B cell (primary cell): ENCODE results near the gene KRTAP21-1. TPM values are rescaled to one million over a fixed set of nuclear protein-coding genes. Genes with fewer than 3 reads are reported as not detected.

Source experiments
- ATAC-seq: fragments of 200-7000 bp; cut with Tn5 transposase; one replicate; pipeline ENCODE4 v1.10.0; 2021; ENCODE audit warnings: low read depth, mild to moderate bottlenecking, moderate number of reproducible peaks, moderate library complexity
- CTCF ChIA-PET: fragments of 350-600 bp; sonication (Branson Sonifier 250); formaldehyde crosslinking; loops from one replicate; lab custom pipeline; 2021; ENCODE audit warnings: antibody characterized with exemption, inconsistent platforms; lab: Charles Lee
- POLR2A ChIA-PET: fragments of 350-600 bp; sonication (Branson Sonifier 250); formaldehyde crosslinking; loops from one replicate; lab custom pipeline; 2021; ENCODE audit warnings: antibody characterized with exemption; lab: Charles Lee
- DNase-seq: peaks from one replicate; pipeline ENCODE4 v3.0.0; 2013
- H2AFZ ChIP-seq: 2 replicates; pipeline ENCODE4 v1.6.1; 2012; ENCODE audit warnings: mild to moderate bottlenecking, low read depth, low read length; ENCODE audit not compliant: insufficient read depth, poor library complexity, severe bottlenecking
- H3K27ac ChIP-seq, 2 donors: 1 replicate in 1 of 2; 2 replicates in 1 of 2; pipeline ENCODE4 v1.5.1; 2012 to 2013; ENCODE audit warnings: low read length in 2 of 2, mild to moderate bottlenecking in 2 of 2, moderate library complexity in 1 of 2
- H3K27me3 ChIP-seq, 4 experiments: fragments of 200-600 bp in 1 of 4; sonication (generic) in 1 of 4; replicated peaks in 1 of 4; 1 replicate in 2 of 4; 2 replicates in 2 of 4; pipeline versions ENCODE4 v1.6.1 to v1.7.0; 2013 to 2016; ENCODE audit warnings: low read length in 3 of 4, mild to moderate bottlenecking in 2 of 4, mixed read lengths in 1 of 4, moderate library complexity in 1 of 4; ENCODE audit not compliant: insufficient read depth in 4 of 4, control insufficient read depth in 3 of 4; ENCODE audit errors: control extremely low read depth in 1 of 4
- H3K36me3 ChIP-seq, 2 experiments: replicated peaks in 1 of 2; 1 replicate in 1 of 2; 2 replicates in 1 of 2; pipeline versions ENCODE4 v1.6.1 to v1.7.1; 2013; ENCODE audit warnings: low read length in 1 of 2; ENCODE audit not compliant: insufficient read depth in 2 of 2, control insufficient read depth in 1 of 2; ENCODE audit errors: control extremely low read depth in 1 of 2, extremely low read depth in 1 of 2
- H3K4me1 ChIP-seq, 2 donors: fragments of 200-600 bp in 1 of 2; sonication (generic) in 1 of 2; 1 replicate in 1 of 2; 2 replicates in 1 of 2; pipeline versions ENCODE4 v1.5.1 to v1.6.1; 2013 to 2017; ENCODE audit warnings: low read length in 2 of 2; ENCODE audit not compliant: control insufficient read depth in 2 of 2, insufficient read depth in 2 of 2
- H3K4me2 ChIP-seq: replicated peaks from 2 replicates; pipeline ENCODE3; 2012; ENCODE audit warnings: mild to moderate bottlenecking, low read depth, low read length; ENCODE audit not compliant: poor library complexity, severe bottlenecking
- H3K4me3 ChIP-seq, 5 experiments: fragments of 200-600 bp in 1 of 5; sonication (generic) in 1 of 5; 1 replicate in 3 of 5; 2 replicates in 2 of 5; pipeline versions ENCODE4 v1.5.1 to v1.7.0; 2011 to 2016; ENCODE audit warnings: low read length in 4 of 5, mild to moderate bottlenecking in 4 of 5, low read depth in 2 of 5, control low read depth in 1 of 5, moderate library complexity in 1 of 5; ENCODE audit not compliant: insufficient read depth in 1 of 5; ENCODE audit errors: control extremely low read depth in 1 of 5, extremely low read depth in 1 of 5
- H3K79me2 ChIP-seq: fragments of 200-600 bp; sonication (generic); one replicate; pipeline ENCODE4 v1.6.0; 2016; ENCODE audit warnings: low read length; ENCODE audit not compliant: control insufficient read depth, insufficient read depth
- H3K9ac ChIP-seq: fragments of 200-600 bp; sonication (generic); 2 replicates; pipeline ENCODE4 v1.6.1; 2017; ENCODE audit warnings: mild to moderate bottlenecking, low read length, moderate library complexity
- H3K9me3 ChIP-seq, 3 donors: one replicate each; pipeline versions ENCODE4 v1.6.1 to v1.7.1; 2013; ENCODE audit warnings: low read length in 2 of 3; ENCODE audit not compliant: control insufficient read depth in 2 of 3, insufficient read depth in 1 of 3; ENCODE audit errors: control extremely low read depth in 1 of 3
- H4K20me1 ChIP-seq: 2 replicates; pipeline ENCODE4 v1.6.0; 2012; ENCODE audit warnings: mild to moderate bottlenecking, low read length; ENCODE audit not compliant: insufficient read depth, control insufficient read depth, poor library complexity, severe bottlenecking
- H3K27ac Mint-ChIP-seq: one replicate; pipeline ENCODE4 v1.8.0; 2021; ENCODE audit warnings: mixed read lengths
- H3K27me3 Mint-ChIP-seq: one replicate; pipeline ENCODE4 v1.8.0; 2021; ENCODE audit warnings: mixed read lengths
- H3K4me1 Mint-ChIP-seq: one replicate; pipeline ENCODE4 v1.8.0; 2021; ENCODE audit warnings: mixed read lengths
- H3K4me3 Mint-ChIP-seq: one replicate; pipeline ENCODE4 v1.8.0; 2021; ENCODE audit warnings: mixed read lengths
- H3K9me3 Mint-ChIP-seq: one replicate; pipeline ENCODE4 v1.8.0; 2022; ENCODE audit warnings: mixed read lengths; ENCODE audit not compliant: insufficient read depth
- CTCF ChIP-seq: fragments of 200-600 bp; IDR thresholded peaks from one replicate; pipeline ENCODE4 v1.8.0; 2022; ENCODE audit warnings: antibody characterized with exemption, mild to moderate bottlenecking
- EZH2 ChIP-seq: IDR thresholded peaks from 2 replicates; pipeline ENCODE4 v1.6.1; 2012; ENCODE audit warnings: borderline replicate concordance, low read depth, mild to moderate bottlenecking, moderate library complexity, low read length; ENCODE audit not compliant: insufficient read depth, poor library complexity, severe bottlenecking
- WGBS: methylation state at CpG from one replicate; pipeline ENCODE4 v1.1.5; 2013; ENCODE audit warnings: missing lambda C conversion rate; ENCODE audit not compliant: insufficient coverage; 5-methylcytosine and 5-hydroxymethylcytosine counted together
- intact Hi-C: fragments of 100-400 bp; cut with micrococcal nuclease; formaldehyde crosslinking; loops from one replicate; pipeline ENCODE4 v1.10.0; 2022
- polyA plus RNA-seq: library from polyadenylated mRNA; depleted of rRNA; stranded (reverse); fragments of >200 nt; gene quantifications from 2 replicates; pipeline ENCODE4 v1.2.3, GENCODE V29; 2012
- total RNA-seq, 2 donors: library from RNA; stranded (reverse); fragments of 120-200 nt in 1 of 2; gene quantifications; 1 replicate in 1 of 2; 2 replicates in 1 of 2; pipeline versions ENCODE4 v1.2.3 to v1.2.4, GENCODE V29; 2013 to 2022

KRTAP21-1 gene
- total and polyA plus RNA-seq, 2 donors (not counting 1 experiment from before 2014, with no cell fraction given), result not detected

GRCh38 chr21:30726726-30727125 is 28.5 kb downstream of the KRTAP21-1 start:
- no peak overlapping the region for H3K4me3 Mint-ChIP-seq
- H3K27ac Mint-ChIP-seq, result no peak overlapping the region
- Histone ChIP-seq H3K9ac (no peak overlapping the region), H2AFZ (no peak overlapping the region), H3K79me2 (no peaks in the 10 kb centered on the region), H3K4me2 (no peak overlapping the region), H4K20me1 (no peaks in the 10 kb centered on the region), H3K9me3 (peaks cover 0 to 2% (median 0%) of the 10 kb centered on the region in 3 donors), H3K27me3 (no peaks in the 10 kb centered on the region), H3K4me3 (no peak overlapping the region), H3K27ac (no peak overlapping the region), H3K4me1 (no peaks in the 10 kb centered on the region), H3K36me3 (no peaks in the 10 kb centered on the region)
- ChIA-PET POLR2A (no interaction called here), CTCF (no interaction called here)
- no peak for TF ChIP-seq CTCF
- TF ChIP-seq EZH2, result no peak
- H3K9me3 Mint-ChIP-seq, result peaks cover 4% of the 10 kb centered on the region
- DNase-seq (no peak), ATAC-seq (no peak)
- WGBS, result no CpG with 5 or more reads among the region's 1 CpG
- H3K27me3 Mint-ChIP-seq, result no peaks in the 10 kb centered on the region
- no peaks in the 10 kb centered on the region for H3K4me1 Mint-ChIP-seq
- intact Hi-C loops, result no loop called here

GRCh38 chr21:30719401-30719800 is 35.8 kb downstream of the KRTAP21-1 start:
- peaks cover 2% of the 10 kb centered on the region for H3K9me3 Mint-ChIP-seq
- Histone ChIP-seq H3K36me3 (no peaks in the 10 kb centered on the region), H3K4me2 (no peak overlapping the region), H3K9ac (no peak overlapping the region), H2AFZ (no peak overlapping the region), H3K4me3 (no peak overlapping the region), H3K9me3 (no peaks in the 10 kb centered on the region), H3K27me3 (no peaks in the 10 kb centered on the region), H3K79me2 (no peaks in the 10 kb centered on the region), H3K27ac (no peak overlapping the region), H3K4me1 (no peaks in the 10 kb centered on the region), H4K20me1 (no peaks in the 10 kb centered on the region)
- no peaks in the 10 kb centered on the region for H3K4me1 Mint-ChIP-seq
- POLR2A ChIA-PET, result no interaction called here
- no peak overlapping the region for H3K27ac Mint-ChIP-seq
- no peak for TF ChIP-seq EZH2
- no peak for TF ChIP-seq CTCF
- WGBS, result no CpG with 5 or more reads among the region's 1 CpG
- intact Hi-C loops, result no loop called here
- DNase-seq (no peak), ATAC-seq (no peak)
- no peak overlapping the region for H3K4me3 Mint-ChIP-seq
- CTCF ChIA-PET, result no interaction called here
- H3K27me3 Mint-ChIP-seq, result no peaks in the 10 kb centered on the region
